ENCODE data around the gene IMPA2.
"Not testable (repeated sequence)": the region's sequence is repeated elsewhere in the genome, so short reads cannot be mapped to it uniquely, and the experiment has no call there.

The IMPA2 gene

DNA sequence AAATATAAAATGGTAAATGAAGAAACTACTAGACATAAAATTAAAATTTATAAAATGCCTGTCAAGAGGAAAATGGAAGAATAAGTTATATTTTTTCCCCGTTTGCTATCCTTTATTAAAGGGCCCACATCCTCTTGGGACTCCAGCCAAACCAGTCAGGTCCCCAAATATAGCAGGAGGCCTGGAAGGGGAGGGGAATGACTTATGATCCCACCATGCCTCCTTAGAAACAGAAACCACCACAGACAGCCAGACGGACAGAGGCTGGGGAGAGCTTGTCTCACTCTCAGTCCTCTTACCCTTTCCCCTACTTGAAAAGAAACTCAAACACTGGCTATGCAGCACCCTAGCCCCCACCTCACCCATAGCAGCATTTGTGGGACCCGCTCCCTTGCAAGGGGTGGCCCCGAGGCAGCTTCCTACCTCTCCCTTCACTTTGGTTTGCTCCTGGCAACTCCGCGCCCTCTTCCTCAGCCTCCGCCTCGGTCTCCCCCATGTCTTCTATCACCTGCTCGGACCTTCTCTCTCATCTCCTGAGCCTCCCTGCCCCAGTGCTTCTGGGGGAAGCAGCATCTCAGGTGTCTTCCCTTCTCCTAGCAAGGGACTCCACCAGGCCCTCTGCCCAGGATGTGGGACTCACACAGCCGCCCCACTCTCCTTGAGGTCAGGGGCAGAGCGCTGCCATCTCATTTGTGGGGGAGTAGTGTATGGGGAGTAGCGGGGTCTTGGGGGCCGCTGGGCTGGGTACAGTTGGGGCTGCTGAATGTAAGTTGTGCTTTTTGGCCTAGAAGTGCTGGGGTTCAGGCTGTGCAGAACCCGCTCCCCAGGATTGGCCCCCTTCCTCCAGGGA lies 75.0 kb downstream of the IMPA2 start:
- DNase-seq = peak; percentile 12

DNA sequence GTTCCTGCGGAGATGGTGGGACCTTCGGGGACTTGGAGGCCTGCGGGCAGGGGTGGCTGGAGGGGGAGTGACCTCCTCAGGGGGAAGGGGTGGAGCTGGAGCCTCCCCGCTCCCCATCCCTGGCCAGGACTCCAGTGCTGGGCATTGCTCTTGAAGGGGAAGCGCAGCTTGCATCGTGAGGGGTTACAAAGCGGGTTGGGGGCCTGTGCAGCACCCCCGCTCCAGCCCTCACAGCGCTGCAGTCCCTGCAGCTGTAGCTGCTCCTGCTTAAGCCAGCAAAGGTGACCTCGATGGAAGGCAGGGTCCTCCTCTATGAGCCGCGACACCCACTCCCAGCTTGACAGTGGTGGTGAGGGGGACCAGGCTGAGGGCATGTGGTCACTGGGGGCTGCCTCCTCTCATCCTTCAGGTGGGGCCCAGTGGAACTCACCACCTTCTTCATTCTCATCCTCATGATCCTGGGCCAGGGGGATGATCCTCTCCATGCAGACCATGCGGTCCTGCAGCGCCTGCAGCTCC lies 75.6 kb downstream of the IMPA2 start:
- DNase-seq = no peak

DNA sequence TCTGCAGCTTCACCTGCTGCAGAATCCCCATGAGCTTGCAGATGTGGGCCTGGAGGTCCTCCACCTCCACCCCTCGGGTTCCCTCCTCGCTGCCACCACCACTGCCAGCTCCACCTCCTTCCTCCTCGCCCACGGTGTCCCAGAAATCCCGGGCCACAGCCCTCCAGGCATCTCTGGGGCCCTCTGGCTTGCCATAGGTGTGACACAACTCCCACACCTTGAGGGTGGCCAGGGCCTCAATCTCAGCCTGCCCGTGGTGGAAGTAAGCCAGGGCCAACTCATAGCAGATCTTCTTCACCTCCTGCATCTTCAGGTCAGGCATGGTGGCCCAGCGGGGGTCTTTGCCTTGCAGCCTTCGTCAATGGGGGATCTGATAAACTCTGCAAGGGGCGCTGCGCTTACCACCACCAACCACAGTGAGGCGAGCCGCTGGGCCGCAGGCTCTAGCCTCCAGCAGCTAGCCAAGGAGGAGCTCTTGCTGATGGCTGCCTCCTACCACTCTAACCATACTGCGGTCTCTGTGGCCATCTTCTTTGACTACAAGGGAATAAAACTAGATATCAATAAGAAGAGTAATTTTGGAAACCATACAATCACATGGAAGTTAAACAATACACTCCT lies 76.2 kb downstream of the IMPA2 start:
- DNase-seq = peak; percentile 19

DNA sequence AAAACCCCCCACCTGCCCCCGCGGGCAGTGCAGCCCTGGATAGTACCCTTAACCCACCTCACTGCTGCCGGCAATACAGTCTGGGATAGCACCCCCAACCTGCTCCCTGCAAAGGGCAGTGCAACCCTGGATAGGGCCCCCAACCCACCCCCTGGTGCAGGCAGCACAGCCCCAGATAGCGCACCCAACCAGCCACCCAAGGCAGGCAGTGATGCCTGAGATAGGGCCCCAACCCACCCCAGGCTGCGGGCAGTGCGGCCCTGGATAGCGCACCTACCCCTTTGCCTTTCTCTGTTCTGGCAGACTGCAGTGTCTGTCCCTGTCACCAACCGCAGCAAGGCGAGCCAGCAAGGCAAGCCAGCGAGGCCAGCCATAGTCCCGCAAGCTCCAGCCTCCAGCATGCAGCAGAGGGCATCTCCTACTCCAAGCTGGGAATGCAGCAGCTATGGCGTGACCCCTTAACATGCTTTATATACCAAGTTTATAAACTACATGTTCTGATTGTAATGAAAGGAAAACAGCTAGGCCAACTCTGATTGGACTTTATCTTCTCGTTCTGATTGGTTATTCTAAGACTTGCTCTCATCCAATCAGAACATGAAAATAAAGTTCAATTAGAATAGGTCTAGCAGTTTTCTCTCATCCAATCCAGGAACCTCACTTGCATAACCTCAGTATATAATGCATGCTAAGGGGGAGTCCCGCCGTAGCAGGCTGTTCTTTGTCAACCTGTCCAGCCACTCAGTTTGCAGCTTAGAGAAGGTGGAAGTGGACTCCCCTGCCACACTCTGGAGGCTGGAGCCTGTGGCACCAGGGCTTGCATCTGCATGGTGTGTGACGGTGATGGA lies 78.3 kb downstream of the IMPA2 start:
- peak; percentile 14 for DNase-seq

DNA sequence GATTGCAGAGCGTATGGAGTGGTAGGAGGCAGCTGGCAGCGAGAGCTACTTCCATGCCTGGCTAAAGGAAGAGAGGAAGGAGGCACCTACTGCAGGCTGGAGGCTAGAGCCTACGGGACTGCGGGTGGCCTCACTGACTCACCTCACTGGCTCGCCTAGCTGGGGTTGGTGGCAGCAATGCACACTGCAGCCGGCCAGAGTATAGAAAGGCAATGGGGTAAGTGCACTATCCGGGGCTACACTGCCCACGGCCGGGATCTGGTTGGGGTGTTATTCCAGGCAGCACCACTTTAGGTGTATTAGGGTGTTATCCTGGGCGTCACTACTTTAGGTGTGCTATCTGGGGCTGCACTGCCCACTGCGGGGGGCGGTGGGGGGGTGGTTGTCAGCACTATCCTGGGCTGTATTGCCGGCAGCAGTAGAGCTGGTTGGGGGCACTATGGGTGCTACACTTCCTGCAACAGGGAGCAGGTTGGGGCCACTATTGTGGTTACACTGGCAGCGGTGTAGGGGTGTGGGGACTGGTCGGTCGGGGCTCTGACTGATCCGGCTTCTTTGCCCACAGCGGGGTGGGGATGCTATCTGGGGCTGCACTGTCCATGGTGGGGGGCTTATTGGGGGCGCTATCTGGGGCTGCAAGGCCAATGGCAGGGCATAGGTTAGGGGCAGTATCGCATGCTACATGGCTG lies 79.0 kb downstream of the IMPA2 start:
- no peak for DNase-seq

DNA sequence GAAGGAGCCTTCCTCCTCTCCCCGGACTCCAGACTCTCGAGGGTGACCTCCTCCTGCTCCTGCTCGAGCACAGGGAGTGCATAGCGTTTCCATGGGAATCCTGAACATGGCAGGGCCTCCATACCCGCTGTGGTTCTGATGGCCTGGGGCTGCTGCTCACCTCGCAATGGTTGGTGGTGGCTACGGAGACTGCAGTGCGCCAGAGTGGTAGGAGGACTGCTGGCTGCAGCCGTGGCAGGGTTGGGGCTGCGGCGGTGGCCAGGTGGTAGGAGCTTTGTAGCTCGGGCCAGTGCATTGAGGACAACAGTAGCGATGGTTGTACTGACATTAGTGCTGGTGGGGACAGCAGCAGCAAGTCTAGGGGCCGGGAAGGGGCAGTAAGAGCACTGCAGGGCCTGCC lies 80.4 kb downstream of the IMPA2 start:
- DNase-seq = no peak

DNA sequence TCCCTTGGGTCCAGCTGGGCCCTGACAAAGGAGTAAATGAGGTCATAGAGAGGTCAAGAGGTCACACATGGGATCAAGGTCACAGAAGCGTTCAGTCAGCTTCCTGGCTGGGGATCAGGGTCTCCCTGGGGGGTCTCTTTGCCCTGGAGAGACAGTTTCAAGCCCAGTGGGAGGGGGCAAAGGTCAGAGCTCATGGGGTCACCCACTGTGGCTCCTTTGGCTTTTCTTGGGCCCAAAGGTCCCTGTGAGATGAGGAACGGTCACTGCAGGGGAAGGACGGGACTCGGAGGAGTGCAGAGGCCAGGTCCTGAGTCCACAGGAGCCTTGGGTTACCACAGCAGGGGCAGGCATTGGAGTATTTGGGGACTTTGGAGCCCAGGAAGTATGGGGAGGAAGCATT lies 81.7 kb downstream of the IMPA2 start:
- no peak for DNase-seq

DNA sequence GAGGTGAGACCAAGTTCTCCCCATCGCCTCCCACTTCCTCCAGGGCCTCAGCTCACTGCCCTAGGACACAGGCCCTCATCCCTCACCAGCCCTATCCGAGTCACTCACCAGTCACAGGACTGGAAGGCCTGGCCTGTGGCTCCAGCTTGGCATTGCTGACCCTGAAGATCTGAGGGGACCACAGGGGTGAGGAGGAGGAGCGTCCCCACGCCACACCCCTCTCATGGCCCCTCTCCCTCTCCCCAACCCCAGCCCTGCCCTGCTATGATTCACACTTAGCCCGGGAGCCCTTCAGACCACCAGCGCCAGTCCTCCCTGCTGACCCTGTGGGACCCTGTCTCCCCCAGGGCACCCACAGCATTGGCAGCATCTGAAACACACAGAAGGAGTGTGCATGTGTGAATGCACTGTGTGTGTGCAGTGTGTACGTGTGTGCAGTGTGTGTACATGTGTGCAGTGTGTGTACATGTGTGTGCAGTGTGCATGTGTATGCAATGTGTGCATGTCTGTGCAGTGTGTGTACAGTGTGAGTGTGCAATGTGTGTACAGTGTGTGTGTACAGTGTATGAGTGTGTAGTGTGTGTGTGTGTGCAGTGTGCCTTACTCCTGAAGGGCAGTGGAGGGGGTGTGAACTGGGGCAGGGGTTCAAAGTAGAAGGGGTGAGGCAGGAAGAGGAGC lies 82.9 kb downstream of the IMPA2 start:
- DNase-seq = no peak

DNA sequence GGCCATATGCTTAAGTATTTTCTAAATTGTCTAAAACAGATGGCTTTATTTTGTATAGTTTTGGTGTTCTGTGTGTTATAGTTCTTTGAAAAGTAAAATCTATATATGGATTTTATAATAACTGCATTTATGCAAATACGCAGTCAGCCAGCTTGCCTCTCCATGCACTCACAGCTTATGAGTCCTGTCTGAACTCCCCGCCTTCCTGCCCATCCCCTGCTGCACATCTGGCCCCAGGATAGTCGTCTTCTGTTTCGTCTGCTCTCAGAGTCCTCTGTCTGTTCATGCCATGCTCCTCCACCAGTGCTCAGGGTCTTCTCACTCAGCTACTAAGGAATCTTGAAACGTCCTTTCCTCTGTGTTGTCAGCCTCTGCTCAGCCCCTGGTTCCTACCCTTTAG lies 84.1 kb downstream of the IMPA2 start:
- no peak for DNase-seq

DNA sequence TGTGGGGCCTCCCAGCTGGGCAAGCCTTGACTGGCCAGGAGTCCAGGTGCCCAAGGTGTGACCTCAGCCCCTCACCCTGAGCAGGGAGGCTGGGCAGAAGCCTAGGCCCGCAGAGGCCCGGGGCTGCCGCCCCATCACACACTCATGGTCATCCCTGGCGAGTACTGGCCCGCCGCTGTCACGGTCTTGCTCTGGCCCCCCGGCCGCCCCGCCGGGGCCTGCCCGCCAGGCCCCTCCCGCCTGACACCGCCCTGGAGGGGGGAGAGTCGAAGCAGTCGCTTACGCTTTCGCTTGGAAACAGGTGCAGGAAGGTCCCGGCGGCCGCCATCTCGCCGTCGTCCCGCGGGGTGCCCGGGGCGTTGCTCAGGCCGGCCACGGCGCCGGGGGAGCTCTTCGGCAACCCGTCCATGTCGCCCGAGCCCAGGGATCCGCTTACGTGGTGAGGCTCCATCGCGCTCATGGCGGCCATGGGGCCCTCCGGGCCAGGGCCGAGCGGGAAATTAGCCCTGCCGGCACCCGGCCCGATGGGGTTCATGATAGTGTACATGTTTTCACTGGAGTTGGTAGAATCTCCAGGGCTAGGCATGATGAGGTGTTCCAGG lies 85.7 kb downstream of the IMPA2 start:
- no peak for DNase-seq

DNA sequence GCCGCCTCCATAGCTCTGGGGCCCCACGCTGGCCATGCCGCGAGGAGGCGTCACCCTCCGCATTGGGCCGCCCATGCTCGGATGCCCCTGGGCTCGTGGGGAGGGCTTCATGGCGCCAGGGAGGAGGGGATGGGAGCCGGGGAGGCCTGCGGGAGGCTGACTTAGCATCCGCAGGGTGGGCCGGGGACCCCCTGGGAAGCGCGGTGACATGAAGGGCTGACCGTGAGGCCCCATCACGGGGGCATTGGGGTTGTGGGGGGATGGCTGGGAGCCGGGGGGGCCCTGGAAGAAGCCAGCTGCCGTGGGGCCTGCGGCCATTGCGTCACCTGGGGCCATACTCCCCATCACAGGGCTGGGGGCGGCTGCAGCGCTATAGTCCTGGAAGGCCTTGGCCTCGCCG lies 86.4 kb downstream of the IMPA2 start:
- no peak for DNase-seq

DNA sequence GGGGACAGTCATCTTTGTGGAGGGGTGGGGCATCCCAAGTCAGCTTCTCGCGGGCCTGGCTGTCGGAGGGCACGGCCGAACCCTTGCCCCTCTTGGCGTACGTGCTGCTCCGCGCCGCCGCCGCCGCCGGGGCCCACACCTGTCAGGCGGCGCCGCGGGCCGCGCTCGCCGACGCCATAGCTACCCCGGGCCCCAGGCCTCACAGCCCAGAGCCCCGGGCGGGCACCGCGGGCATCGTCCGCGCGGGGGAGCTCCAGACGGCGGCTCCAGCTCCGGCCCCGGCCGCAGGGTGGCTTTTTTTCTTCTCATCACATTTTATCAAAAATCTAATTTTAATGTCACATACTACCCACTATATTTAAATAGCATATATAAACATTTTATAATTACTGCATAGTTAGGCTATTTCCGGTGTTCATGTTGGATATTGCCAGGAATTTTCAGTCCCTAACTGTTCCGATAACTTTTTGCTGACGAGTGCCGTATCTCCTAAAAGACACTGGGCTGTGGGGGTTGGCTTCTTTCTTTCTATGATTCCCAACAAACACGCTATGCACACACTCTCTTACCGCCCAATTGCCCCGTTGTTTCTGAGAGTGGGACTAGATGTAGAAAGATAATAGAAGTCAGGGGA lies 87.1 kb downstream of the IMPA2 start:
- DNase-seq = not testable (repeated sequence)

DNA sequence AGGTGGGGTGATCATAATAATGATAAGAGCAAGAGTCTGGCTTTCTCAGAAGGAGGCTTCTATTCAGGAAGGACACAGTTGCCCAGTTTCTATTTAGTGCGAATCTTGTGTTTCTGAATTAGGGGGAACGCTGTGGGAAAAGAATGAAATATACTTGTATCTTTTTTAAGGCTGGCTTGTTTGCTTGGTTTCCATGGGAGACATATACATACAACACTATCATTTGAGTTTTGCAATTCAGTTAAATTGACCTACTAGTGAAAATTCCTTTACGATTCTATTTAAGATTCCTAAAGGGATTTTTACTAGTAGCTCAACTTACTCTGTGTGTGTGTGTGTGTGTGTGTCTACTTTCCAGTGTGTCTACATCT lies 87.6 kb downstream of the IMPA2 start:
- no peak for DNase-seq

DNA sequence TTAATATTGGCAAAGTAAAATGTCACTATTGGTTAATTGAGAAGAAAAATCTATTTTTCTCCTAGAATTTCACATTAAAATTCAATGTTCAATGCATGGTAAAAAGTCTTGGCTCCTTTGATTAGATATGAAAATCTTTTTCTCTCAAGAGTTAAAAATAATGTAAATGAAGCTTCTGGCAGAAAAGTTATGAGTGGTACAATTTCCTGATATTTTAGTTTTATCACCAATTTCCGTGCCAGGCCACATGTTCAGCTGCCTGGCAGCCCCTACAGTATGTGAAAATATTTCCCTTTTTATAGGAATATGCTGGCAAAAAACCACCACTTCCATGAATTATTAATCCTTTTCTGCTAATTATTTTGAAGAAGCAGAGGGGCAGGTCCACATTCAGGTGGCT lies 89.8 kb downstream of the IMPA2 start:
- DNase-seq = not testable (repeated sequence)

DNA sequence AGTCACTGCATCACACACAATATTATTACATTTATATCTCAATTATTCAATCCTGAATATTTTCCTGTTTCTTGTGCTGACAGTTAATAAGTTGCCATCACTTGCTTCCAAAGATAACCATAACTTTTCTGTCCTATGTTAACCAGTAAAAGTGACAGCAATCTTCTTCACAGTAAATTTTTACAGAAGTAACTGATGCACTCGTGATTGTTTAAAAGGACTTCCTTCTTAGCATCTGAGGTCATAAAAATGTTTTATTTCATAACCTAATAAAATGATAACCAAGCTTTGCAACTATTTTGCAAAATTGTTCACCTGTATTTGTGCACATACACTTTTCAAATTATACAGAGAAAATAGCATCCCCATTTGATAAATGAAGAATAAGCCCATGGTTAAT lies 91.7 kb downstream of the IMPA2 start:
- no peak for DNase-seq

DNA sequence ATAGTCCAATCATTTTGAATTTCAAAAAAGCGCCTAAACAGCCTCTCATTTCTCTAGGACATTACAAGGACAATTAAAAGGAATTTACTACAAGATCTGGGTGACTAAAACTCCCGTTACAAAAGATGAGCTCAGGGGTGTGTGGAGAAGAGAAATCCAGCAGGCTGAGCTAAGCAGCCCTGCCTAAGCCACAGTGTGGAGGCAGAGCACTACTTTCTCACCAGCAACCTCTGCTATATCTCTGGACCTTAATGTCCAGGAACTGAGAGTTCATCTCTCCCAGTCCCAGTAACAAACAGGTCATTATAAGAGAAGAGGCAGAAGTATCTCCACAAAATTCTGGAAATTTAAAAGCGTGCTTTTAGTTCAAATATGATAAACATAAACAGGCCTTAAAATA lies 93.4 kb downstream of the IMPA2 start:
- DNase-seq = no peak

DNA sequence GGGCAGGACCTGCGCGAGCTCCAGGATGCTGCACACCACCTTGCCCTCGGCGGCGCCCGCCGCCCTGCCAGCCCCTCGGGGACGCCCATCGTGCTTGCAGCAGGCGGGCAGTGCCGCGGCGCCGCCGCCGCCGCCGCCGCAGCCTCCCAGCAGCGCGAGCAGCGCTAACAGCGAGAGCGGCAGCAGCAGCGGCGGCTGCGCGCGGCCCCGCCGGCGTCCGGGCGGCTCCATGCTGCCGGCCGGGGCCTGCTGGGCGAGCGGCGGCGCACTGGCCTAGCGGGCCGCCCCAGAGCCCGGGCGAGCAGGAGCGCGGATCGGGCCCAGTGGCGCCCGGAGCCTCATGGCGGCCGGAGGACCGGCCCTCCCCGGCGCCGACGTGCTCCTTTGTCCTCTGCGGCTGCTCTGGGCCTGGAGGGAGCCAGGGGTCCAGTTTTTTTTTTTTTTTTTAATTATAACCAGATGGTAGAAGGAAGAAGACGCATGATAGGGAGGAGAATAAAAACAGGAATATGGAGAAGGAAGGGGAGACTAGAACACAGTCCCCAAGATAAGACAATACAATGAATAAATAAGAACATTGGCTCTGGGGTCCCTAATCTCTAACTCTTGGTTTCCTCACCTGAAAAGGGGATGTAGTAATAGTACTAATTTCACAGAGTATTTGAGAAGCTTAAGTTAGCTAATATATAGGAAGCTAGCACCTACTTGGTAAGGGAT lies 95.3 kb downstream of the IMPA2 start:
- peak; percentile 44 for DNase-seq

DNA sequence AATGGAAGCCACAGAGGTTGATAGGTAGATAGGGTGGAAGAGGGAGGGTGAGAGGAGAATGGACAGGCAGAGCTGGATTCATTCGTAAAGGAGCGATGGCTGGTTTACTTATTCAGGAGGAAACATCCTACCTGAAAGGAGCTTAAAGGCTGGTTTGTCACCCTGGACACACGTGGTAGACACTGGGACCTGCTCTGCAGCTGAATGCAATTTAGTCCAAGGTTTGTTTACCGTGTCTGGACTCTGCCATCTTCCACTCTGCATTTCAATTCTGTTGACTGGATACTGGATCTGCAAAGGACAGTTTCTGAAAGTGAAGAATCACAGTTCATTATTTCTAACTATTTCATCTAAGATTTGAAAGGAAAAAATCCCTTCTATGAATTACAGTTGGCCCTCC lies 96.7 kb downstream of the IMPA2 start:
- not testable (repeated sequence) for DNase-seq

DNA sequence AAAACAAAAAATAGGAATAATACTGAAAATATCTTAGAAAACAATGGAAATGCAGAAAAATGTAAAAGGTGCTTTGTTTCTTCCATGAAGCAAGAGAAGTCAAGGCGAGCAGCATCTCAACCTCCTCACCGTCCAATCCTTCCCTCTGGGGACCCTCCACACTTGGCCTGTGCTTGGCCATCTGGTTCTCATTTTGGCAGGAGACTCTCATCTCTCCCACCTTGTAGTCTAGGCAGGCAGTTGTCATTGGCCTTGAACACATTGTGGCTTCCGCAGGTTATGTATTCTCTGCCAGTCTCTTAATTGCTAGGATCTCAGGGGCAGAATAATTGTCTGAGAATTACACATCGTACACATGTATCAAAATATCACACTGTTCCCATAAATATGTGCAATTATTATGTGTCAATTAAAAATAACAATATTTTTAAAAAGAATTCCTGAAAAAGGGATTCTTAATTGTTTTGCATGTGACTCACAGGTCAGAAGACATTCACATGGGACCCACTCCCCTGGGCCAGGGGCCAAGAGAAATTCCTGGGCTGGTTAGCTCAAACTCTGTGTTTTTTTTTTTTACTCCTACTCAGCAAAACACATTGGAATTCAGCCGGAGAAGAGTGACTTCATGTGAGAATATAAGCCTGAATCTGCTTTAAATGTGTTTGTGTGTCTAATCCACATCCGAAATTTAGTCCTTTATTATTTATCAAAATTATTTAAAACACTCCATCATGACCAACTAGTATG lies 98.4 kb downstream of the IMPA2 start:
- DNase-seq = no peak
